Right atrium auricular region (tissue), 2 donors: ENCODE results near the gene SMG1. TPM values are rescaled to one million over a fixed set of nuclear protein-coding genes. Genes with fewer than 3 reads are reported as not detected.

Experiments
- DNase-seq: peaks from one replicate; pipeline ENCODE4 v3.0.0-alpha.2; 2019; ENCODE audit warnings: low spot score
- H3K27ac ChIP-seq, 2 donors: fragments of 200-600 bp; sonication (generic); 1 replicate in 1 of 2; 2 replicates in 1 of 2; pipeline ENCODE4 v1.5.1; 2016 to 2019
- H3K27me3 ChIP-seq, 2 donors: fragments of 200-600 bp; sonication (generic); one replicate each; pipeline versions ENCODE4 v1.5.1 to v1.6.0; 2017 to 2019
- H3K36me3 ChIP-seq: fragments of 200-600 bp; sonication (generic); one replicate; pipeline ENCODE4 v1.5.1; 2016
- H3K4me1 ChIP-seq, 2 donors: fragments of 200-600 bp; sonication (generic); one replicate each; pipeline versions ENCODE4 v1.5.1 to v1.6.0; 2017 to 2019
- H3K4me3 ChIP-seq, 2 donors: fragments of 200-600 bp; sonication (generic); 1 replicate in 1 of 2; 2 replicates in 1 of 2; pipeline ENCODE4 v1.5.1; 2017 to 2019; ENCODE audit warnings: mild to moderate bottlenecking in 1 of 2, moderate library complexity in 1 of 2
- H3K9me3 ChIP-seq, 2 donors: fragments of 200-600 bp; sonication (generic); one replicate each; pipeline ENCODE4 v1.5.1; 2019
- CTCF ChIP-seq, 2 donors: fragments of 200-600 bp; sonication (generic); IDR thresholded peaks; one replicate each; pipeline ENCODE4 v1.5.1; 2019; ENCODE audit warnings: antibody characterized with exemption in 2 of 2
- total RNA-seq, 2 donors: library from RNA; depleted of rRNA; stranded (reverse); fragments of >200 nt; gene quantifications; one replicate each; pipeline ENCODE4 v1.1.0, GENCODE V29; 2016

The SMG1 gene
- total RNA-seq, 2 donors from 2014 or later = 35.9 to 49.6 TPM

- TF ChIP-seq CTCF (IDR thresholded peaks at IDR 0.05) = no peak
- no peak overlapping the region for H3K4me3 ChIP-seq
- no peaks in the 10 kb centered on the region for H3K4me1 ChIP-seq
- H3K27ac ChIP-seq = no peak overlapping the region
- H3K27me3 ChIP-seq = no peaks in the 10 kb centered on the region
- no peaks in the 10 kb centered on the region for H3K9me3 ChIP-seq
- H3K36me3 ChIP-seq = peaks cover 80% of the 10 kb centered on the region
- no peak for DNase-seq
These were observed 83.6 kb downstream of the SMG1 start for GRCh38 chr16:18842565-18842964.

- DNase-seq = no peak
- Histone ChIP-seq H3K4me1 (no peaks in the 10 kb centered on the region), H3K36me3 (peaks cover 80% of the 10 kb centered on the region), H3K4me3 (no peak overlapping the region), H3K27me3 (no peaks in the 10 kb centered on the region), H3K27ac (no peak overlapping the region), H3K9me3 (no peaks in the 10 kb centered on the region)
- no peak for TF ChIP-seq CTCF (IDR thresholded peaks at IDR 0.05)
These were observed 84.2 kb downstream of the SMG1 start for GRCh38 chr16:18841833-18842525.

- Histone ChIP-seq H3K36me3 (peaks cover 82% of the 10 kb centered on the region), H3K27ac (no peak overlapping the region), H3K4me3 (no peak overlapping the region), H3K27me3 (no peaks in the 10 kb centered on the region), H3K4me1 (no peaks in the 10 kb centered on the region), H3K9me3 (no peaks in the 10 kb centered on the region)
- no peak for TF ChIP-seq CTCF (IDR thresholded peaks at IDR 0.05)
- no peak for DNase-seq
These were observed 86.7 kb downstream of the SMG1 start for GRCh38 chr16:18839555-18839954.

- no peak for TF ChIP-seq CTCF (IDR thresholded peaks at IDR 0.05)
- H3K36me3 ChIP-seq = peaks cover 92% of the 10 kb centered on the region
- no peak for DNase-seq
These were observed 89.5 kb downstream of the SMG1 start for GRCh38 chr16:18836702-18837101.

GRCh38 chr16:18834864-18835263 lies 91.3 kb downstream of the SMG1 start:
- H3K27me3 ChIP-seq = no peaks in the 10 kb centered on the region
- no peaks in the 10 kb centered on the region for H3K9me3 ChIP-seq
- H3K36me3 ChIP-seq = peaks cover 100% of the 10 kb centered on the region
- no peak for TF ChIP-seq CTCF (IDR thresholded peaks at IDR 0.05)
- no peak for DNase-seq
- H3K4me1 ChIP-seq = no peaks in the 10 kb centered on the region
- H3K4me3 ChIP-seq = no peak overlapping the region
- no peak overlapping the region for H3K27ac ChIP-seq

More at GRCh38 chr16:18836702-18837101, 89.5 kb downstream of the SMG1 start:
- no peaks in the 10 kb centered on the region for H3K9me3 ChIP-seq
- no peaks in the 10 kb centered on the region for H3K4me1 ChIP-seq
- no peak overlapping the region for H3K4me3 ChIP-seq
- no peaks in the 10 kb centered on the region for H3K27me3 ChIP-seq
- no peak overlapping the region for H3K27ac ChIP-seq
